Osteocyte (in vitro differentiated cells): ENCODE data around the gene UGCG. TPM values are rescaled to one million over a fixed set of nuclear protein-coding genes. Genes with fewer than 3 reads are reported as not detected.
"Not testable (repeated sequence)": the region's sequence is repeated elsewhere in the genome, so short reads cannot be mapped to it uniquely, and the experiment has no call there.

Experiments used
- DNase-seq: peaks from one replicate; pipeline ENCODE4 v3.0.0; 2021; ENCODE audit warnings: mixed read lengths; ENCODE audit not compliant: unreplicated experiment; ENCODE audit errors: extremely low spot score
- H3K27ac Mint-ChIP-seq: one replicate; pipeline ENCODE4 v1.8.0; 2021; ENCODE audit warnings: mild to moderate bottlenecking, mixed read lengths; ENCODE audit not compliant: unreplicated experiment
- H3K27me3 Mint-ChIP-seq: one replicate; pipeline ENCODE4 v1.8.0; 2021; ENCODE audit warnings: mixed read lengths; ENCODE audit not compliant: unreplicated experiment
- H3K36me3 Mint-ChIP-seq: one replicate; pipeline ENCODE4 v1.8.0; 2021; ENCODE audit warnings: mixed read lengths; ENCODE audit not compliant: unreplicated experiment
- H3K4me1 Mint-ChIP-seq: one replicate; pipeline ENCODE4 v1.8.0; 2021; ENCODE audit warnings: mixed read lengths; ENCODE audit not compliant: unreplicated experiment
- H3K4me3 Mint-ChIP-seq: one replicate; pipeline ENCODE4 v1.8.0; 2021; ENCODE audit warnings: mild to moderate bottlenecking, moderate library complexity, mixed read lengths; ENCODE audit not compliant: unreplicated experiment
- H3K9me3 Mint-ChIP-seq: one replicate; pipeline ENCODE4 v1.8.0; 2021; ENCODE audit warnings: mixed read lengths; ENCODE audit not compliant: unreplicated experiment
- CTCF ChIP-seq: fragments of 200-600 bp; sonication (generic); IDR thresholded peaks from 2 replicates; pipeline ENCODE4 v1.5.0; 2021; ENCODE audit warnings: antibody characterized with exemption, mild to moderate bottlenecking, moderate library complexity
- total RNA-seq: library from RNA; stranded (reverse); gene quantifications from 2 replicates; pipeline ENCODE4 v1.2.1, GENCODE V29; 2021

UGCG gene
- total RNA-seq, 1 donor from 2014 or later = 79.2 TPM

DNA sequence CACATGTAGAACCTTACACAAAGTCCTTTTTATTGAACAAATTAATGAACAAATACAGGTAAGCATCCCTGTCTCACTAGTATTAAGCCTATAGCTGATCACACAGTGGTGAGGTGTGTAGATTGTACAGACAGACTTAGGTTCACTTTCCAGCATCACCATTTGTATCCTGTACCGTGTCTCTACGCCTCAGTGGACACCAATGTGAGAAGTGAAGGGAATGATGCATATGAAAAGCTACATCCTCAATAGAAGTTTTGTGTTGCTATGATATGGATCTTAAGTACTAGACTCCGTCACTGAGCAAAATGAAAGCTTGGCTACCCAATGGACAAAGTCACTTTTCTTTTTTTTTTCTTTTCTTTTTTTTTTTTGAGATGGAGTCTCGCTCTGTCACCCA lies 46.6 kb downstream of the UGCG start:
- Mint-ChIP-seq H3K4me3 (no peak overlapping the region), H3K27me3 (no peaks in the 10 kb centered on the region), H3K27ac (no peak overlapping the region), H3K4me1 (peaks cover 31% of the 10 kb centered on the region), H3K36me3 (peaks cover 2% of the 10 kb centered on the region), H3K9me3 (no peaks in the 10 kb centered on the region)
- no peak for DNase-seq
- no peak for TF ChIP-seq CTCF

GRCh38 chr9:111943746-111944145 lies 47.1 kb downstream of the UGCG start:
- Mint-ChIP-seq H3K27me3 (no peaks in the 10 kb centered on the region), H3K27ac (no peak overlapping the region), H3K36me3 (peaks cover 2% of the 10 kb centered on the region), H3K4me3 (no peak overlapping the region), H3K9me3 (no peaks in the 10 kb centered on the region), H3K4me1 (peaks cover 29% of the 10 kb centered on the region)
- no peak for DNase-seq
- no peak for TF ChIP-seq CTCF

DNA sequence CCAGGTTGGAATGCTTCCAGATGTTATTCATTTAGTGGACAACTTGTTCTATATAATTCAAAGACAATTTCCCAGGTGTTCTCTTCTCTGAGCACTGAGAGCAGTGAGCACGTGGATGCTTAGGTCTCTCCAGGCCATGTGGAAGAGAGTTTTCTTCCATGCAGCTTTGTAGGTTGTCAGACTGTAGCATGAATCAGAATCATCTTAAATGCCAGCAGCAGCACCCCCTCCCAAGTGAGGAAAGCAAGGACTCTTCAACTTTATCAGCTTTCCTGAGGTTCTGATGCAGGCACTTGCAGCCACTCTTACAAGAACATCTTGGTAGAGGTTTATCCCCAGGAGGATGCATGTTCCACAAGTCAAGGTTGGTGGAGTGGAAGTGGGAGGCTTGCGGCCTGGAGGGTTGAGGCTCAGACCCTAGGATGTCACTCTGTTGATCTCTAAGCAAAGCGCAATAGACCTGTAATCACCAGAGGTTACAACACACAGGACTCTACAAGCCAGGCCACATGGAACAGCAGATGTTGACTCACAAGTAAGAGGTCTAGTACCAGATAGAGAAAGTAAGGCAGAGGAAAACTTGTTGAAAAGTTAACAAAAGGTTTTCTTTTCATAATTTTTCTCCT lies 47.7 kb downstream of the UGCG start:
- Mint-ChIP-seq H3K27ac (no peak overlapping the region), H3K9me3 (no peaks in the 10 kb centered on the region), H3K27me3 (no peaks in the 10 kb centered on the region), H3K36me3 (no peaks in the 10 kb centered on the region), H3K4me3 (no peak overlapping the region), H3K4me1 (peaks cover 29% of the 10 kb centered on the region)
- DNase-seq = no peak
- no peak for TF ChIP-seq CTCF

GRCh38 chr9:111945216-111945615 lies 48.6 kb downstream of the UGCG start:
- Mint-ChIP-seq H3K9me3 (no peaks in the 10 kb centered on the region), H3K27ac (no peak overlapping the region), H3K4me3 (no peak overlapping the region), H3K27me3 (no peaks in the 10 kb centered on the region), H3K4me1 (peaks cover 35% of the 10 kb centered on the region), H3K36me3 (no peaks in the 10 kb centered on the region)
- no peak for DNase-seq
- TF ChIP-seq CTCF = no peak

DNA sequence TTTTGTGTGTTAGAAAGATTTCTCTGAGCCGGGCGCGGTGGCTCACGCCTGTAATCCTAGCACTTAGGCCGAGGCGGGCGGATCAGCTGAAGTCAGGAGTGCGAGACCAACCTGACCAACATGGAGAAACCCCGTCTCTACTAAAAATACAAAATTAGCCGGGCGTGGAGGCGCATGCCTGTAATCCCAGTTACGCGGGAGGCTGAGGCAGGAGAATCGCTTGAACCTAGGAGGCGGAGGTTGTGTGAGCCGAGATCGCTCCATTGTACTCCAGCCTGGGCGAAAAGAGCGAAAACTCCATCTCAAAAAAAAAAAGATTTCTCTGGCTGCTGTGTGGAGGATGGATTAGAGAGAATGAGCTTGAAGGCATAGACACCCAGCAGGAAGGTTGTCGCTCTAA lies 51.5 kb downstream of the UGCG start:
- not testable (repeated sequence) for H3K27ac Mint-ChIP-seq, H3K27me3 Mint-ChIP-seq, H3K4me3 Mint-ChIP-seq, H3K9me3 Mint-ChIP-seq, H3K36me3 Mint-ChIP-seq, DNase-seq
- H3K4me1 Mint-ChIP-seq = peaks cover 15% of the 10 kb centered on the region

DNA sequence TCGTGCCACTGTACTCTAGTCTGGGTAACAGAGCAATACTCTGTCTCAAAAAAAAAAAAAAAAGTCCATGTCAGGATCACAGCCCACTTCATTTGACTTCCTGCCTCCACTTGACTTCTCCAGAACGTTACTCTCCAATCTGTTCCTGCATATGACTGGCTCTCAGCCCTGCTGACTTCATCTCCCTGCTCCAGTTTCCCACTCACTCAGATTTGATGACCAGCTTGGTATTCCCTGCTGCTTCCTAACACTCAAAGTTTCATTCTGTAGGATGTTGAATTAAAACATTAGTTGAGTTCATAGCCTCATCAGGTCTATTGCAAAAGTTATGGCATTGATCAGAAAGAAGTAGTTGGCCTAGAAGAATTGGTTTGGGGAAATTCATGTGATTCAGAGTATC lies 52.3 kb downstream of the UGCG start:
- TF ChIP-seq CTCF = no peak
- Mint-ChIP-seq H3K9me3 (no peaks in the 10 kb centered on the region), H3K4me3 (no peak overlapping the region), H3K36me3 (no peaks in the 10 kb centered on the region), H3K27ac (no peak overlapping the region), H3K4me1 (peaks cover 15% of the 10 kb centered on the region), H3K27me3 (no peaks in the 10 kb centered on the region)
- DNase-seq = no peak
